ENCODE data around the gene TIAM2. TPM values are rescaled to one million over a fixed set of nuclear protein-coding genes. Genes with fewer than 3 reads are reported as not detected.
A peak's percentile ranks its signal among the peaks of the same experiment; 100 is the strongest.

TIAM2 gene
- total RNA-seq, 1 donor = 8.9 TPM

GRCh38 chr6:154991207-154991606 lies 3.9 kb upstream of the TIAM2 start:
- no peak for TF ChIP-seq CTCF (IDR thresholded peaks at IDR 0.05; ENCODE audit: insufficient read depth, low read length)
- no peak overlapping the region for H3K4me3 ChIP-seq (ENCODE audit: low read depth, low read length)
- DNase-seq (ENCODE audit: low read depth) = no peak

- no peak for DNase-seq (ENCODE audit: low read depth)
- no peak for TF ChIP-seq CTCF (IDR thresholded peaks at IDR 0.05; ENCODE audit: insufficient read depth, low read length)
- no peak overlapping the region for H3K4me3 ChIP-seq (ENCODE audit: low read depth, low read length)
Observed at GRCh38 chr6:154993026-154993425, 2.1 kb upstream of the TIAM2 start.

- no peak for DNase-seq (ENCODE audit: low read depth)
- no peak overlapping the region for H3K4me3 ChIP-seq (ENCODE audit: low read depth, low read length)
- TF ChIP-seq CTCF (IDR thresholded peaks at IDR 0.05; ENCODE audit: insufficient read depth, low read length) = no peak
Observed at GRCh38 chr6:154993710-154994109, 1.4 kb upstream of the TIAM2 start.

DNA sequence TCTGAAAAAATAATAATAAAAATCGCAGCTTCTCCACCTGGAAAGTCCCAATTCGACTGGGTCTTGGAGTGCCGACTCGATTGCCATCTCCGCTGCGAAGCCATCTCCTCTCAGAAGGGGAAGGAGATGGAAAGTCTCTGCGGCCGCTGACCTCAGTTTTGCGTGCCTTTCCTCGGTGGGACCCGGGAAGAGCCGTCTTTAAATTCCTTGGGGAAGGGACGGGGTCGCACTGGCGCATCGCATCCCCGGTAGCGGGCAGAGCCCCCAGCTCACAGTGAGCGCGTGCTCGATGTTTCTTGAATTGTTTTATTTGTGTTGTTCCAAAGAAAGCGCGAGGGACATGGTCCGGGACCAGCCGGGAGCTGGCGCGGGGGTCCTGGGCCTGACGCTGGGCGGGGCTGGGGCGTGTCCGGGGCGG lies 270 bp upstream of the TIAM2 start:
- DNase-seq (ENCODE audit: low read depth) = no peak
- peak overlapping the region; percentile 75 for H3K4me3 ChIP-seq (ENCODE audit: low read depth, low read length)
- TF ChIP-seq CTCF (IDR thresholded peaks at IDR 0.05; ENCODE audit: insufficient read depth, low read length) = no peak

DNA sequence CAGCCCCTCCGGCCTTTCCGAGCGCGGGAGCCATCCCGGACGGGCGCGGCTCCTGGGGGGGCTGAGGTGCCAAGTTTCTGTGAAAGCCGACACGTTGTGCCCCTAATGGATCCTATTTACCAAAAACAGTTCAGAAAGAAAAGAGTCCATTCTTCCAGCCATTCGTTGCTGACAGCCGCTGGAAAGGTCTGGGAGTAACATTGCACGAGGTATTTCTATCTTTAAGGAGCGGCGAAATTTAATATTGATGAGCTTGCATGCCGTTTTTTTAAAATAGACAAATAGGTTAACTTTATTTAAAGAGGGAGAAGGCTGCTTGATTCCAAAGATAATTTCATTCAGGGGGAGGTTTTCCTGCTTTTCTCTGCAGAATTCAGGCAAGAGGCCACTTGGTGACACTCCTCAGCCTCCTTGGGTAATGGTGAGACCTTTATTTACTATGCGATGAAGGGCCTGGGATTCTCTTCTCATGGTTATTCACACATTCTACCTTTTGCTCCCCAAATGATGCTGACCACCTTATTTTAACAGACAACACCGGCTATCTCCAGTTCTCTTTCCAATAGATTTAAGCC lies 988 bp downstream of the TIAM2 start:
- peak overlapping the region; percentile 75 for H3K4me3 ChIP-seq (ENCODE audit: low read depth, low read length)
- DNase-seq (ENCODE audit: low read depth) = no peak
- TF ChIP-seq CTCF (IDR thresholded peaks at IDR 0.05; ENCODE audit: insufficient read depth, low read length) = no peak

DNA sequence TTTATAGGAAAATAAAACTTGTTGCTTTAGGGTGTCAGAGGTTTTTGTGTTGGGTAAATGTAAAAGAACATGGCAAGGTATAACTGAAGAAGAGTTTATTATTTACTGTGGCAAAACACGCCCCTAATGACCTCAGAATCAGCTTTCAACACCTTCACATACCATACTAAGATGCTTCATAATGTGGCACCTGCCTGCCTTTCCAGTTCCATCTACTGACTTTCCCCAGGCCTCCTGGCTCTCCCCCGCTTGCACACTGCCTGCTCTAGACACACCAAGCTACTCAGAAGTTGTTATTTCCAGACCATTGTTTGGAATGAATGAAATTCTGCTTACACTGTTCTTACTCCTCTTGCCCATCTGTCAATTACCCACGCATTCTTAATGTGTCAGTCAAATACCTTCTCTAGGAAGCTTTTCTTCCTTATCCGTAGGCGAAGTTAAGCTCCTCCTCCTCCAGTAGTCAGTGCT lies 1.8 kb downstream of the TIAM2 start:
- no peak for DNase-seq (ENCODE audit: low read depth)
- no peak for TF ChIP-seq CTCF (IDR thresholded peaks at IDR 0.05; ENCODE audit: insufficient read depth, low read length)
- no peak overlapping the region for H3K4me3 ChIP-seq (ENCODE audit: low read depth, low read length)

- no peak for DNase-seq (ENCODE audit: low read depth)
- H3K4me3 ChIP-seq (ENCODE audit: low read depth, low read length) = no peak overlapping the region
- TF ChIP-seq CTCF (IDR thresholded peaks at IDR 0.05; ENCODE audit: insufficient read depth, low read length) = no peak
Observed at GRCh38 chr6:154998855-154999254, 3.7 kb downstream of the TIAM2 start.
